Amygdala (tissue), 56 donors: ENCODE data around the gene CCL17.
A peak's percentile ranks its signal among the peaks of the same experiment; 100 is the strongest.
"Not testable (repeated sequence)": the region's sequence is repeated elsewhere in the genome, so short reads cannot be mapped to it uniquely, and the experiment has no call there.

ENCODE experiments used
- DNase-seq, 56 donors: peaks; one replicate each; lab custom pipeline; 2025; lab: John Stamatoyannopoulos, UW

The CCL17 gene

GRCh38 chr16:57392694-57393093 lies 11.9 kb upstream of the CCL17 start:
- no peak for DNase-seq

- DNase-seq = peak in 1 of 56 donors; percentile 37
These were observed 10.1 kb upstream of the CCL17 start for GRCh38 chr16:57394444-57394843.

- DNase-seq = no peak
These were observed 9.5 kb upstream of the CCL17 start for GRCh38 chr16:57395026-57395425.

GRCh38 chr16:57396786-57397185 lies 7.8 kb upstream of the CCL17 start:
- no peak for DNase-seq

- not testable (repeated sequence) for DNase-seq
These were observed 7.1 kb upstream of the CCL17 start for GRCh38 chr16:57397493-57397892.

GRCh38 chr16:57401943-57402640 lies 2.5 kb upstream of the CCL17 start:
- DNase-seq = no peak

GRCh38 chr16:57405097-57405496 lies 530 bp downstream of the CCL17 start:
- no peak for DNase-seq

- peak in 1 of 56 donors; percentile 11 for DNase-seq
These were observed 2.3 kb downstream of the CCL17 start for GRCh38 chr16:57406881-57407280.

GRCh38 chr16:57407521-57408353 lies 3.2 kb downstream of the CCL17 start:
- no peak for DNase-seq

- peak in 1 of 56 donors; percentile 29 for DNase-seq
These were observed 4.5 kb downstream of the CCL17 start for GRCh38 chr16:57409065-57409464.

GRCh38 chr16:57409870-57410587 lies 5.5 kb downstream of the CCL17 start:
- DNase-seq = no peak

GRCh38 chr16:57411362-57411976 lies 6.9 kb downstream of the CCL17 start:
- DNase-seq = no peak

GRCh38 chr16:57412584-57412983 lies 8.0 kb downstream of the CCL17 start:
- DNase-seq = no peak

- no peak for DNase-seq
These were observed 8.7 kb downstream of the CCL17 start for GRCh38 chr16:57413301-57413730.

GRCh38 chr16:57413733-57414132 lies 9.2 kb downstream of the CCL17 start:
- no peak for DNase-seq

- no peak for DNase-seq
These were observed 11.5 kb downstream of the CCL17 start for GRCh38 chr16:57416084-57416483.

GRCh38 chr16:57419506-57419905 lies 14.9 kb downstream of the CCL17 start:
- DNase-seq = no peak

- peak in 5 of 56 donors; percentile 5 to 59 (median 13) for DNase-seq
These were observed 17.7 kb downstream of the CCL17 start for GRCh38 chr16:57422026-57422944.

GRCh38 chr16:57423152-57423551 lies 18.6 kb downstream of the CCL17 start:
- DNase-seq = no peak

- peak in 5 of 56 donors; percentile 14 to 41 (median 22) for DNase-seq
These were observed 20.0 kb downstream of the CCL17 start for GRCh38 chr16:57424583-57424982.
